Stimulated activated CD8-positive, alpha-beta memory T cell treated with anti-CD3 and anti-CD28 coated beads, Interleukin-12 subunit alpha, Interleukin-12 subunit beta, amount 100 ng/mL, for 24 hours (primary cell): ENCODE measurements around the gene TRIM42.

ENCODE experiments used
- DNase-seq: peaks from one replicate; pipeline ENCODE4 v3.0.0-alpha.2; 2020; ENCODE audit errors: extremely low read depth

TRIM42 gene

GRCh38 chr3:140677764-140678163 lies at the start of gene TRIM42:
TRIM42 (plus strand) TSS chr3:140678064; CDS start chr3:140678230, 166 bp downstream.
- no peak for DNase-seq

- no peak for DNase-seq
Measured at GRCh38 chr3:140628606-140629005, 49.3 kb upstream of the TRIM42 start.

GRCh38 chr3:140629357-140630137 lies 48.3 kb upstream of the TRIM42 start:
- no peak for DNase-seq

DNA sequence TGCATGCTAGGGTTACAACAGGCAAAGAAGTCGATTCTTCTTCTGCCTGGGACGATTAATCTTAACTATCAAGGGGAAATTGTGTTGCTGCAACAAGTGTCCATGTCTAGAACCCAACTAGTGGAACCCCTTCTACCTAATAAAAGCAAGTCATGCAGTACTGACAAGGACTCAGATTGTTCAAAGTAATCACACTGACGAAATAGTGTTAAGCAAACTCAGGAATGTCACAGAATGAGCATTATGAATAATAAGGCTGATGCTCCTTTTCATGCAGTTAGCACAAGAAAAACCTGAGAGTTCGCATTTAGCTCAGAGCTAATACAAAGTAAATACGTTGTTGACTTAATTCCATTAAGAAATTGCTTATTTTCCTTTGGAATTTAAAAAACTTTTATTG lies 47.5 kb upstream of the TRIM42 start:
- DNase-seq = no peak

DNA sequence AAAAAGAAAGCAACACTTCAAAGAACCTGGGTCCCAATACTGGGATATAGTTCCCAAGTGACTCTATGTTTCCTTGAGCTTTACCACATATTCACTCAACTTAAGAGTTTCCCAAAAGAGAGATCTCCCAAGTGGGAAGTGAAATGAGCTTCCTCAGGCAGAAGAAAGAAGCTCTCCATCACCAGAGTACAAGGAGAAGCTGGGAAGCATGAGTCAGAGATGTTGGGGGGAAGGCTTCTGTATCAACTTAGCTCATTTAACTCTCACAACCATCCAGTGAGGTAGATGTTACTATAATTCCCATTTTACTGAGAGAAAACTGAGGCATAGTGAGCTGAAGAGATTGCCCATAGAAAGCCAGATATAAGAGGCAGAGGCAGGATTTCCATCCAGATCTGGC lies 47.0 kb upstream of the TRIM42 start:
- DNase-seq = no peak

DNA sequence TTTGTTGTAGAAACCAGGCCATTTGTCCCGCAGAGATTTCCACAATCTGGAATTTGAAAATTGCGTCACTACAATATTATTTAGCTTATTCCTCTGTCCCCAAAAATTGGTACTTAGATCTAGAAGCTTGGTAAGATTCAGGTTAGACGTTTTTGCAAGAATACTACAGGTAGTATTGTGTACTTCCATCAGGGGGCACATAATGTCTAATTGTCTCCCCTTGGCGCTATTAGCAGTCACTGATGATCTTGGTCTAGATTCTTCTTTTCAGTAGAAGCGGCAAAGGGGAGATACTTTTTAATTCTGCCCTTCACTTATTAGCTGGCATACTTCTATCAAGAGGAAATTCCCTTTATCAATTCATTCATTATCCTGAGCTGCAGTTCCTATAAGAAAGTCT lies 42.6 kb upstream of the TRIM42 start:
- DNase-seq = no peak

- no peak for DNase-seq
Measured at GRCh38 chr3:140636406-140637138, 41.3 kb upstream of the TRIM42 start.

DNA sequence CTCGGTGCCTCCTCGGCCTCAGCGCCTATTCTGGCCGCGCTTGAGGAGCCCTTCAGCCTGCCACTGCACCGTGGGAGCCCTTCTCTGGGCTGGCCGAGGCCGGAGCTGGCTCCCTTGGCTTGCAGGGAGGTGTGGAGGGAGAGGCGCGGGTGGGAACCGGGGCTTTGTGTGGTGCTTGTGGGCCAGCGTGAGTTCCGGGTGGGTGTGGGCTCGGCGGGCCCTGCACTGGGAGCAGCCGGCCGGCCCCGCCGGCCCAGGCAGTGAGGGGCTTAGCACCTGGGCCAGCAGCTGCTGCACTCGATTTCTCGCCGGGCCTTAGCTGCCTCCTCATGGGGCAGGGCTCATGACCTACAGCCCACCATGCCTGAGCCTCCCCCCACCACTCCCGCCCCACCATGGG lies 26.6 kb upstream of the TRIM42 start:
- DNase-seq = no peak

- DNase-seq = no peak
Measured at GRCh38 chr3:140655678-140656077, 22.2 kb upstream of the TRIM42 start.

GRCh38 chr3:140664111-140664510 lies 13.8 kb upstream of the TRIM42 start:
- DNase-seq = no peak

GRCh38 chr3:140682586-140682985 lies 4.7 kb downstream of the TRIM42 start:
- no peak for DNase-seq

- no peak for DNase-seq
Measured at GRCh38 chr3:140686128-140686527, 8.3 kb downstream of the TRIM42 start.

- no peak for DNase-seq
Measured at GRCh38 chr3:140686948-140687347, 9.1 kb downstream of the TRIM42 start.

- DNase-seq = no peak
Measured at GRCh38 chr3:140695361-140696061, 17.6 kb downstream of the TRIM42 start.

- DNase-seq = no peak
Measured at GRCh38 chr3:140699516-140700231, 21.8 kb downstream of the TRIM42 start.

DNA sequence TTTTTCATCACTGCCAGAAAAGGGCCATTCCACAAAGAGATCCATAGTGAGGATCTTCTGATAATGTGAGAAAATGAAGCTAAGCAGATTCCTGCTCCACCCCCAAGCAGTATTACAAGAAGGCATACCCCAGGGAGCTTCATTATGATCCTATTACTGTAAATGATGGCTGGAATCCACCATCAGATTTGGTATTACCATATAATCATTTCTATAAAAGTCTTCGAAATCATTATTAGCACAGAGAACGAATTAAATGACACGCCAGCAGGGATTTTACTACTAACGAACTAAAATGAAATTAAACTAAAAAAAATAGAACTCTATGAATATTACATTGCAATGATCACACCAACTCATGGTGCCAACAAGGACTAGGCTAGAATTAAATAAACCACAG lies 24.4 kb downstream of the TRIM42 start:
- no peak for DNase-seq

GRCh38 chr3:140703496-140703895 lies 25.6 kb downstream of the TRIM42 start:
- no peak for DNase-seq

GRCh38 chr3:140704733-140705132 lies 26.9 kb downstream of the TRIM42 start:
- DNase-seq = no peak

DNA sequence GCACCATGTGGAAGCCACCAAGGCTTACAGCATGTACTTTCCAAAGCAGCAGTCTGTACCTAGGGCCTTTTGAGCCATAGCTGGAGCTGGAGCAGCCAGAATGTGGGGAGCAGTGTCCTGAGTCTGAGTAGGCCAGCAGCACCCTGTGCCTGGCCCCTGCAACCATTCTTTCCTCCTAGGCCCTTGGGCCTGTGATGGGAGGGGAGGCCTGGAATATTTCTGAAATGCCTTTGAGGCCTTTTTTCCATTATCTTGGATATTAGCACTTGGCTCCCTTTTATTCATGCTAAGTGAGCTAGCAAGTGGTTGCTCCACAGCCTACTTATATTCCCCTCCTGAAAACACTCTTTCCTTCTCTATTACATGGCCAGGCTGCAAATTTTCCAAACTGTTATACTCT lies 28.1 kb downstream of the TRIM42 start:
- DNase-seq = no peak

- DNase-seq = no peak
Measured at GRCh38 chr3:140706360-140706759, 28.5 kb downstream of the TRIM42 start.

GRCh38 chr3:140708815-140709214 lies 31.0 kb downstream of the TRIM42 start:
- DNase-seq = no peak

- DNase-seq = no peak
Measured at GRCh38 chr3:140709751-140710150, 31.9 kb downstream of the TRIM42 start.
